Stimulated activated CD8-positive, alpha-beta memory T cell treated with anti-CD3 and anti-CD28 coated beads, Interleukin-2, amount 100 ng/mL, for 1 hour (primary cell): ENCODE data around the gene ZYG11A.

Experiments used
- DNase-seq, 2 donors: peaks; one replicate each; pipeline ENCODE4 v3.0.0-alpha.2; 2020; ENCODE audit warnings: low read depth in 2 of 2

Gene ZYG11A

DNA sequence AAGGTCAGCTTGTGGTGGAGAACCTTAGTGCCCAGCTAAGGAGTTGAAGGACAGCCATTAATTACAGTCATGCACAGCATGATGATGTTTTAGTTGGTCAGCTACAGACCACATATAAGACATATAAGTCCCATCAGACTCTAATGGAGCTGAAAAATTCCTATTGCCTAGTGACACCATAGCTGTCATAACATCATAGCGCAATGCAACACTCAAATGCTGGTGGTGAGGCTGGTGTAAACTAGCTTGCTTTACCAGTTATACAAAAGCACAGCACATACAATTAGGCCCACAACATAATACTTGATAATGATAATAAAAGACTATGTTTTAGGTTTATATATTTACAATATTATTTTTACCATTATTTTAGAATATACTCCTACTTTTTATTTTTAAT, 75.0 kb downstream of the ZYG11A start:
- DNase-seq = no peak

DNA sequence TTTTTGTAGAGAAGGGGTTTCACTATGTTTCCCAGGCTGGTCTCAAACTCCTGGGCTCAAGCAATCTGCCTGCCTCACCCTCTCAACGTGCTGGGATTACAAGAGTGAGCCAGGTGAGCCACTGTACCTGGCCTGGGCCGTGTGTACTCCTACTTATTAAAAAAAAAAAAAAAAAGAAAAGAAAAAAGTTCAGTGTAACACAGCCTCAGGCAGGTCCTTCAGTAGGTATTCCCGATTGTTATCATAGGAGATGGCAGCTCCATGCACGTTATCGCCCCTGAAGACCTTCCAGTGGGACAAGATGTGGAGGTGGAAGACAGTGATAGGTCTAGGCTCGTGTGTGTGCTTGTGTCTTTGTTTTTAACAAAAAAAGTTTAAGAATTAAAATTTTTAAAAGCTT, 75.6 kb downstream of the ZYG11A start:
- no peak for DNase-seq

DNA sequence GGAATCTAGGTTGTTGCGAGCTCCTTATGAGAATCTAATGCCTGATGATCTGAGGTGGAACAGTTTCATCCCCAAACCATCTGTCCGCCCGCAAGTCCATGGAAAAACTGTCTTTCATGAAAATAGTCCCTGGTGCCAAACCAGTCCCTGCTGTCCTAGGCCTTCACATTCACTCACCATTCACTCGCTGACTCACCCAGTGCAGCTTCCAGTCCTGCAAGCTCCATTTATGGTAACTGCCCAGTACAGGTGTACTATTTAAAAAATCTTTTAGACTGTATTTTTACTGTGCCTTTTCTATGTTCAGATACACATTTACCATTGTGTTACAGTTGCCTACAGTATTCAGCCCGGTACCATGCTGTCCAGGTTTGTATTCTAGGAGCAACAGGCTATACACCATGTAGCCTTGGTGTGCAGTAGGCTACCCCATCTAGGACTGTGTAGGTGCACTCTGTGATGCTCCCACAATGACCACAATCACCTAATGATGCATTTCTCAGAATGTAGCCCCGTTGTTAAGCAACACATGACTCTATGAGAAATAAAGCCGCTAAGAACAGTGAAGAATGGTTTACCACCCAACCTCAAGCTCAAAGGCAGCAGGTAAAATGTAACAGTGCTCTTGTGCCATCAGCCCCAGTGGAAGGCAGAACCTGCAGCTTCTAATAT, 76.6 kb downstream of the ZYG11A start:
- no peak for DNase-seq

DNA sequence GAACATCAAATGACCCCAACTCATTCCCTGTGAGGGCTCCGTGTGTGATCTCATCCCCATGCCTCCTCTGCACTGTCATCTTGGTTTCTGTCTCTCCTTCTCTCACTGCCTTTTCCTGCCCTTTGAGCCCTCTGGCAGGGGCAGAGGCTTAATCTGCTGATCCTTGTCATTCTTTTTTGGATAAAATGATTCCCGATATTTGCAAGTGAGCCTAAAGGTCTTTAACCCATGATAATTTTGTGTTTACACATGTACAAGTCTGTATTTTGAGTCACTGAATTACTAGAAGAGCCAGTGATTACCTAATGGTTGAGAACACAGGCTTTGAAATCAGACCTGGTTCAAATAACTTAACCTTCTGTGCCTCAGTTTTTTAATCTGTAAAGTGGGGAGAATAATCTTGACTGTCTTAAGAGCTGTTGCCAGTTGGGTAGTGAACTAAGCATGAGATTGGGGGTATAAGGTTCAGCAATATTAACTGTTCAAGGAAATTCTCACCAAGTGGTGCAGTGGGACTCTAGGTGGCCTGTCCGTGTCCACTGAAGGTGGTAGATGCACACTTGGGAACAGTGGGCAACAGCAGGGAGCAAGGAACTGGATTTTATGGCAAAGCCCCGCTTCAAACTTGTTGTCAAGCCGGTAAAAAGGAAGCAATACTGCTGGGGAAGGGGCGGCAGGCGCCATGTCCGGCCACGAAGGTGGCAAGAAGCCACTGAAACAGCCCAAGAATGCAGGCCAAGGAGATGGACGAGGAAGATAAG, 77.3 kb downstream of the ZYG11A start:
- no peak for DNase-seq

DNA sequence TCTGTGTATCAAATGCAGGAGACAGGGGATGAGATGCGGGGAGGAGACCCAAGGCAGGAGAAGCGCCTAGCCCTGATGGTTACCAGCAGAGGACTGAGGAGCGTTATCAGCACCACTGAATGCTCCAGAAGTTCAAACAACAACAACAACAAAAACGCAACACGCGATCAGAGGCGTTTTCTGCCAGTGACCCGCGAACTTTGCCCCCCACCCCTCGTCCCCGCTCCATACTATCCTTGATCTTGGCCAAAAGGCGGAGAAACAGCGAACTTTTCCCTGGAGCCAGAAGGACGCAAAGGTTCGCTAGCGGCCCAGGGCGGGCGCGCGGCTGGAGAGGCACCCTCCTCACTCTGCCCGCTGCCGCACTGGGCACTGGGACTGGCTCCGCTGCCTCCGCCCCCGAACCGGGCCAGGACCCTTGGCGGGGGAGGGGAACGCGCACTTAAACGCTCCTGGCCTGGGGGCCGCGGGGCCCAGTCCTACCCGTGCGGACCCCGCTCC, 78.3 kb downstream of the ZYG11A start:
- no peak for DNase-seq

DNA sequence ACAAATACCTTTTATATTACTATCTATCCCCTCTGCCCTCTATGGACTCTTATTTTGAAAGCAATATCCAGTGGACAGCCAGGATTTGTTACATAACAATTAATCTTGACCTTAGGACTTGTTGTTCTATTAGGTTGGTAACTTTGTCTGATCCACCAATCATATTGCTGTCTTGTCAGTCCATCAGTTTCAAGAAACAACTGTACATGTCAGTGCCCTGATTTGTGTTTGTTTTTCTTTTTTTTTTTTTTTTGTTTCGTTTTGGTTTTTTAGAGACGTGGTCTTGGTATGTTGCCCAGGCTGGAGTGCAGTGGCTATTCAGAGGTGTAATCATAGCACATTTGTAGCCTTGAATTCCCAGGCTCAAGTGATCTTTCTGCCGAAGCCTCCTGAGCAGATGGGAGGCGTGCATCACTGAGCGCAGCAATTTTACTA, 83.0 kb downstream of the ZYG11A start:
- no peak for DNase-seq

DNA sequence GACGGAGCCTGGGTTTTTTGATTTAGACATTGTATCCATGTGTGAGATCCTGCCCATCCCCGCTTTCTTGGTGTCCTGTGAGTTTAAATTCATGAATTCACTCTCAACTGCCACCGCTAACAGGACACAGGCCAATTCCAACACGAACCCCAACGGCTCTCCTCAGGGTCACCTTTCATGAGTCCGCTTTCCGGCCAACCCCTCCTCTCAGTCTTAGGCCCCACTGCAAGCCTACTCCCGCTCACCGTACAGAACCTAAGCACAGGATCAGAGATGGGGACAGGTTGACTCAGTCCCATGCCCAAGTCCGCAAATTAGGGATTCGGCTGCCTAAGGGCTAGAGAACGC, 84.3 kb downstream of the ZYG11A start:
- DNase-seq = no peak

DNA sequence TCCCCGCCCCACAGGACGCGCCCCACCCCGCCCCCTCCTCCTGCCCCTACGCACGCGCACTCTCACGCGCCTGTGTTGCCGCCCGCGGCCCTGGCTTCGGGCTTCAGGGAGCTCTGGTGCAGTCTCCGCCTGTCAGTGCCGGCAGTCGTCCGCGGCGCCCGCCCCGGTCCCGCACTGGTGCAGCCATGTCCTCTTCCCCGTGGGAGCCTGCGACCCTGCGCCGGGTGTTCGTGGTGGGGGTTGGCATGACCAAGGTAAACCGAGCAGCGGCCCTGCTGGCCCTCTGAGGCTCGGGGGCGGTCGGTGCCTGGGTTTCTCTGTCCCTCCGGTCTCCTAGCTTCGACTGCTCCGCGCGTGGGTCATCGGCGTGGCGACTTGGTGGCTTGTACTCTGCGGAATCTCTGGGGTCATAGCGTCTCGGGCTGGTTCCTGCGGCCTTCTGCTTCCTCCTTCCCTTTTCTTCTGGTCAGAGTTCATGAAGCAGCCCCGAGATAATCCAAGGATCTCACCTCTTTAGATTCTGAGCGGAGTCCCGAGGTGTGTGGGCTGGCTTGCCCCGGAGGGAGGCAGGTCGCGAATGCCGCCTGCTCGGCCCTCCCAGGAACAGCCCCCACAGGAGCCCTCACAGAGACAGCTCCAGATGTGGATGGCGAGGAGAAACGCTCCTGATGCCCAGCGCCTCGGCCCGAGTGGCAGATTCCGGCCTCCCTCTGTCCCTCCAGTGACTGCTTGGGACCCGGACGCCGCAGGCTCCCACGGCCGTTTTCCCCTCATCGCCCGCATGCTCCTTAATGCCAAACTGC, 84.9 kb downstream of the ZYG11A start, which contains the start of gene SCP2:
Gene SCP2, plus strand, starts transcription at position 65 of the 803 bp plus-strand sequence. Its CDS starts 121 bp downstream, at position 186.
- peak; percentile 66 to 67 for DNase-seq

DNA sequence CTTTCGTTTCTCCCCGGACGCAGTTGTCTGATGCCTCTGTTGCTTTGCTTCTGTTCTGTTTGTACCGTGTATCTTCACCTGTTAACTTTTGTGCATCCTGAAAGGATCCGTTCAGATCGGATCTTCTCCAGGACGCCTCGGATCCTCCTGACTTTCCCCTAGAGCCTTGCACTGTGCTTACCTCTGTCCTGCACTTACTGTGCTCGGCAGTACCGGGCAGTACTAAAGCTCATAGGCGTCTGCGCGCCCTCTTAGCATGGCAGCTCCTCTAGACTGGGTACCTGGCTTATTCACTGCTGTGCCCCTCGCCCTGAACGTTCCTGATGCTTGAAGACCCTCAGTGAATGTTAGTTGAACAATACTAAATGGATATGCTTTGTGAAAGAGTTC, 85.5 kb downstream of the ZYG11A start:
- DNase-seq = no peak

DNA sequence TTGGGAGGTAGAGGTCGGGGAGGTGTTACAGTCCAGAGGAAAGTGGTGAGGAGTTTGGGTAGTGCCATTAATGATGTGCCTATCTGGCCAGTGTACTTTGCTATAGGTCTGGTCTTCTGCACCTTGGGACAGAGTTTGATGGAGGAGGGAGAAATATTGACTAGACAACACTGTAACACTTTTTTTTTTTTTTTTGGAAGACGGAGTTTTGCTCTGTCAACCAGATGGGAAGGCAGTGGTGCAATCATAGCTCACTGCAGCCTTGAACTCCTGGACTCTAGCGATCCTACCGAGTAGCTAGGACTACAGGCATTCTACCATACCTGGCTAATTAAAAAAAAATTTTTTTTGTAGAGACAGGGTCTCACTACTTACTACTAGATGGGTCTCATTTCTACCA, 86.5 kb downstream of the ZYG11A start:
- DNase-seq = no peak

DNA sequence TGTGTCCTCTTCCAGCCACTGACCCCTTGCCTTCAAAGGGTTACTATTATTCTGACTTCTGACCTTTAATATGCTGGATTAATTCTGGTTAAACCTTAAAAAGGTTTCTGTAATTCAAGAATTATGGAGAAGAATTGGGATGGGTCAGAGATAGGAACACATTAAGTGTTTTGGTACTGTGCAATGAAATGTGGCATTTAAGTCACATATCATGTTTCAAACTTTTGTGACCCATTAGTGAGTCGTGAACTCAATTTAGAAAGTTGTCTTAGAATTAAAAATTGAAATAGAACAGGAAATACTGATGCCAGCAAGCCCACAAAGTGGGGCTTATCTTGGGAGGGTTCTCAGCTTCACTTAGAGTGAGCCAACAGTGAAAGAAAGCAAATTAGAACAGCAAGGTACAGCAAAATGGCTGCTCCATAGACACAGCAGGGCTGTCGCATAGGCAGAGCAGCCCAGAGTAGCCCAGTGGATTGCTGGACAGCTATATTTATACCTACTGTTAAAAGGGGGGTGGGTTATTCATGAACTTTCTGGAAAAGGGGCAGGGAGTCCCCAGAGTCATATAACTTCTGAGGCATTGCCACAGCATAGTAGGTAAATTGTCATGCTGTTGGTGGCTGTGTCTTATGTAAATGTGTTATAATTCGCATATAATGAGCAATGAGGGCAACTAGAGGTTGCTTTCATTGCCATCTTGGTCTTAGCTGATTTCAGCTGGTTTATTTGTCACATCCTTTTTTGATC, 95.0 kb downstream of the ZYG11A start:
- DNase-seq = no peak

DNA sequence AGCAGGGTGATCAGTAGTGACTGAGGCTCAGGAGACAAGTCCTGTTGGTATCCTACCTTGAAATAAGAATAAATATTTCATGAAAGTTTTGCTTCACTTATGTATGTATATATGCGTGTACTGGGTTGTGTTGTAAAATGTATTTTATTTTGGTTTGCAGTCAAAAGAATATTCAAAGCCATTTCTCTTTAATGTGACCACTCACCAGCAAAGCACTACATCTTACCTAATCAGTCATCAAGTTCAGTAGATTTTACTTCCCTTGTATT, 95.6 kb downstream of the ZYG11A start:
- DNase-seq = no peak

DNA sequence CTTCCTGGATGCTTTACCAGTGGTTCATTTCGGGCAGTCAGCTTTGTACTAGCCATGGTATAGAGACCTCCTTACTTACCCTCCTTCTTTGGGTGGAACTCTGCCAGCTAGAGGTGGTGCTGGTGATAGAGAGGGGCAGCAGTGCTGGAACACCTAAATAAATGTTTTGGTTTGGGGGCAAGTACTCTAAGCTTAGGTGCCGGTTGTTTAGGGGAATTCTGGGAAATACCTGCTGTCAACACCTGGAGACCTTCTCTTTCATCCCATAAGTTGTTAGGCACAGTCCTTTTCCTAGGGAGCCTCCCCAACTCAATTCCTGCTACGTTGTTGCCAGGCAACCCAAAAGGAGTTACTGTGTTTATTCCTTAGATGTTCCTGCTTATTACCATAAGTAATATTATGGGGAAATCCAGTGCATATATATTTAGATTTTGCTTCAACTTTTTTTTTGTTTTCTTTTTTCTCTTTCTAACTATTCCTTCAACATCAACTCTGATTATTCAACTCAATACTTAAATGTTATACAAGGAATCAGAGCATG, 101.4 kb downstream of the ZYG11A start:
- DNase-seq = no peak

DNA sequence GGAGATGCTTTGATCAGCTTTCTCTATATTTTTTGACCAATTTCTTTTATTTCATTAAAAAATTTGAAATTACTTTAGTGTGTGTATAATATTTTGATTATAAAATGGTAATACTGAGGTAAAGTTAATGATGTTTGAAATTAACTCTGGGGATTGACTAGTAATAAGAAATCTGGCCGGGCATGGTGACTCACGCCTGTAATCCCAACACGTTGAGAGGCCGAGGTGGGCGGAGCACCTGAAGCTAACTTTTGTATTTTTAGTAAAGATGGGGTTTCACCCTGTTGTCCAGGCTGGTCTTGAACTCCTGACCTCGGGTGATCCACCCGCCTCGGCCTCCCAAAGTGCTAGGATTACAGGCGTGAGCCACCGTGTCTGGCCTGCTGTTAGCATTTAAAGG, 102.0 kb downstream of the ZYG11A start:
- DNase-seq = no peak
